GM18951 (cell line): Measurements from ENCODE around the gene AZI2.

Experiments
- POLR2A ChIP-seq: IDR thresholded peaks from 4 replicates; pipeline ENCODE4 v1.6.1; 2011; ENCODE audit warnings: mild to moderate bottlenecking; ENCODE audit not compliant: insufficient read length, insufficient read depth; ENCODE audit errors: extremely low read depth
- in situ Hi-C: fragments of 300-500 bp; cut with MboI; formaldehyde crosslinking; loops from one replicate; pipeline ENCODE4 v1.12.0; 2022; ENCODE audit warnings: low sequenced_read_pairs, mixed read lengths, inconsistent platforms; ENCODE audit not compliant: unreplicated experiment

AZI2 gene

GRCh38 chr3:28328188-28329151, 20.2 kb downstream of the AZI2 start:
- in situ Hi-C loops: no loop called here
- no peak for TF ChIP-seq POLR2A

GRCh38 chr3:28326458-28326926, 22.1 kb downstream of the AZI2 start:
- in situ Hi-C loops: no loop called here
- no peak for TF ChIP-seq POLR2A

GRCh38 chr3:28322464-28322863, 26.2 kb downstream of the AZI2 start:
- in situ Hi-C loops: no loop called here

GRCh38 chr3:28320981-28321380, 27.6 kb downstream of the AZI2 start:
- in situ Hi-C loops: no loop called here

More at GRCh38 chr3:28322464-28322863, 26.2 kb downstream of the AZI2 start:
- TF ChIP-seq POLR2A: no peak

GRCh38 chr3:28317438-28318022, 31.1 kb downstream of the AZI2 start:
- no peak for TF ChIP-seq POLR2A
- in situ Hi-C loops: no loop called here

More at GRCh38 chr3:28320981-28321380, 27.6 kb downstream of the AZI2 start:
- no peak for TF ChIP-seq POLR2A

GRCh38 chr3:28316226-28316625, 32.4 kb downstream of the AZI2 start:
- in situ Hi-C loops: no loop called here
- no peak for TF ChIP-seq POLR2A

- TF ChIP-seq POLR2A: no peak
- in situ Hi-C loops: no loop called here
These were observed 32.9 kb downstream of the AZI2 start for GRCh38 chr3:28315711-28316110.

GRCh38 chr3:28308196-28308595, 40.4 kb downstream of the AZI2 start:
- in situ Hi-C loops: no loop called here
- TF ChIP-seq POLR2A: no peak

- in situ Hi-C loops: no loop called here
- no peak for TF ChIP-seq POLR2A
These were observed 46.9 kb downstream of the AZI2 start for GRCh38 chr3:28301688-28302087.

GRCh38 chr3:28300345-28300962, 48.2 kb downstream of the AZI2 start:
- no peak for TF ChIP-seq POLR2A
- in situ Hi-C loops: no loop called here

- TF ChIP-seq POLR2A: no peak
- in situ Hi-C loops: no loop called here
These were observed 48.9 kb downstream of the AZI2 start for GRCh38 chr3:28299705-28300104.

- no peak for TF ChIP-seq POLR2A
- in situ Hi-C loops: no loop called here
These were observed 52.6 kb downstream of the AZI2 start for GRCh38 chr3:28295898-28296490.

- TF ChIP-seq POLR2A: no peak
- in situ Hi-C loops: no loop called here
These were observed 53.8 kb downstream of the AZI2 start for GRCh38 chr3:28294667-28295413.

GRCh38 chr3:28292622-28293021, 56.0 kb downstream of the AZI2 start:
- TF ChIP-seq POLR2A: no peak
- in situ Hi-C loops: no loop called here
